Peyer's patch (tissue), 4 donors: ENCODE results near the gene GTF2H1. TPM values are rescaled to one million over a fixed set of nuclear protein-coding genes. Genes with fewer than 3 reads are reported as not detected.

Experiments
- DNase-seq, 3 donors: peaks; one replicate each; pipeline ENCODE4 v3.0.0-alpha.2; 2017 to 2019
- H3K27ac ChIP-seq, 4 donors: fragments of 200-600 bp; sonication (generic); one replicate each; pipeline ENCODE4 v1.5.1; 2016 to 2019
- H3K27me3 ChIP-seq, 2 donors: fragments of 200-600 bp; sonication (generic); one replicate each; pipeline ENCODE4 v1.5.1; 2019
- H3K36me3 ChIP-seq, 3 donors: fragments of 200-600 bp; sonication (generic); one replicate each; pipeline ENCODE4 v1.5.1; 2016 to 2019
- H3K4me1 ChIP-seq, 4 donors: fragments of 200-600 bp; sonication (generic); one replicate each; pipeline ENCODE4 v1.5.1; 2016 to 2019
- H3K4me3 ChIP-seq, 4 donors: fragments of 200-600 bp; sonication (generic); 1 replicate in 3 of 4; 2 replicates in 1 of 4; pipeline ENCODE4 v1.5.1; 2016 to 2019; ENCODE audit warnings: mild to moderate bottlenecking in 1 of 4
- H3K9me3 ChIP-seq, 4 donors: fragments of 200-600 bp; sonication (generic); one replicate each; pipeline ENCODE4 v1.5.1; 2016 to 2019; ENCODE audit warnings: mild to moderate bottlenecking in 1 of 4
- POLR2A ChIP-seq, 2 donors: fragments of 450-650 bp; IDR thresholded peaks; one replicate each; pipeline ENCODE4 v1.5.1; 2017; ENCODE audit warnings: antibody characterized with exemption in 2 of 2, mild to moderate bottlenecking in 2 of 2, moderate library complexity in 2 of 2
- total RNA-seq, 4 donors: library from RNA; depleted of rRNA; stranded (reverse); fragments of >200 nt; gene quantifications; one replicate each; pipeline ENCODE4 v1.1.0, GENCODE V29; 2016
- TF ChIP-seq, protein P1 (sequence below), 6 experiments: fragments of 450-650 bp in 4 of 6; fragments of 200-600 bp in 2 of 6; sonication (generic) in 1 of 6; IDR thresholded peaks; one replicate each; pipeline ENCODE4 v1.5.1; 2017 to 2019; ENCODE audit warnings: antibody characterized with exemption in 6 of 6, mild to moderate bottlenecking in 3 of 6, moderate library complexity in 1 of 6

The GTF2H1 gene
- total RNA-seq, 4 donors from 2014 or later = 57.2 to 69.1 (median 63.7) TPM

DNA sequence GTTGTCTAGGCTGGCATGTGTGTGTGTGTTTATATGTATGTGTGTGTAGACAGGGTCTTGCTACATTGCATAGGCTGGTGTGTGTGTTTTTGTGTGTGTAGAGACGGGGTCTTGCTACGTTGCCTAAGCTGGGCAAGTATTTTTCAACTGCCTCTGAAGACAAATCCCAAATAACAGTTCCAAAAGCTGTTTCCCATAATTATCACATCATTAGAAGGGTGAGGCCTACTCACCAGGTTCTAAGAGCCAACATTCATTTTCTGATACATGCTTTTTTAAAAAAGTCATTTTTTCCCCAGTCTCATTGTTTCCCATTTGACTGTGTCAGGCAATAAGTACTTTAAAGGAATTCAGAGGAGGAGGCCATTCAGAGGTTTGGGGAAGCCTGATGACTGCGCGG is 33.5 kb upstream of the GTF2H1 start:
- no peak for DNase-seq
- Histone ChIP-seq H3K27ac (no peak overlapping the region), H3K4me1 (no peaks in the 10 kb centered on the region), H3K9me3 (no peaks in the 10 kb centered on the region), H3K27me3 (no peaks in the 10 kb centered on the region), H3K36me3 (peaks cover 0 to 72% (median 0%) of the 10 kb centered on the region in 3 donors), H3K4me3 (no peak overlapping the region)
- no peak for TF ChIP-seq POLR2A (IDR thresholded peaks at IDR 0.05)
- TF ChIP-seq, protein P1, sequence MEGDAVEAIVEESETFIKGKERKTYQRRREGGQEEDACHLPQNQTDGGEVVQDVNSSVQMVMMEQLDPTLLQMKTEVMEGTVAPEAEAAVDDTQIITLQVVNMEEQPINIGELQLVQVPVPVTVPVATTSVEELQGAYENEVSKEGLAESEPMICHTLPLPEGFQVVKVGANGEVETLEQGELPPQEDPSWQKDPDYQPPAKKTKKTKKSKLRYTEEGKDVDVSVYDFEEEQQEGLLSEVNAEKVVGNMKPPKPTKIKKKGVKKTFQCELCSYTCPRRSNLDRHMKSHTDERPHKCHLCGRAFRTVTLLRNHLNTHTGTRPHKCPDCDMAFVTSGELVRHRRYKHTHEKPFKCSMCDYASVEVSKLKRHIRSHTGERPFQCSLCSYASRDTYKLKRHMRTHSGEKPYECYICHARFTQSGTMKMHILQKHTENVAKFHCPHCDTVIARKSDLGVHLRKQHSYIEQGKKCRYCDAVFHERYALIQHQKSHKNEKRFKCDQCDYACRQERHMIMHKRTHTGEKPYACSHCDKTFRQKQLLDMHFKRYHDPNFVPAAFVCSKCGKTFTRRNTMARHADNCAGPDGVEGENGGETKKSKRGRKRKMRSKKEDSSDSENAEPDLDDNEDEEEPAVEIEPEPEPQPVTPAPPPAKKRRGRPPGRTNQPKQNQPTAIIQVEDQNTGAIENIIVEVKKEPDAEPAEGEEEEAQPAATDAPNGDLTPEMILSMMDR (IDR thresholded peaks at IDR 0.05) = no peak

DNA sequence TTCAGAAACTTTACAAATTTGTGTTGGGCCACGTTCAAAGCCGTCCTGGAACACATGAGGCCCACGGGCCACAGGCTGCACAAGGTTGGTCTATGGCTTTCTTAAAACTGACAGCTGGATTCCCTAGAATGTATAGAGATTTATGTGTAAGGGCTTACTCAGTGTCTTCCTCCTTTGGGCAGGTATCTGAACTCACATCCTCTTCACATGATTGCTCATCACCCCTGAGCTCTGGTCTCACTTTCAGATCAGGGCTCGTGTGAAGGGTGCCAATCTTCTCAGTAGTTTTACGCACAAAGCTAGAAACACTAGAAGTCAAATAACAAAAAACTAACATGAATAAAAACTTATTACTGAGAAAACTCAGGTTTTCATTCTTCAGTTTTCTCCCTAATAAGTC is 27.5 kb upstream of the GTF2H1 start:
- Histone ChIP-seq H3K4me1 (no peaks in the 10 kb centered on the region), H3K27me3 (no peaks in the 10 kb centered on the region), H3K27ac (no peak overlapping the region), H3K36me3 (peaks cover 0 to 83% (median 0%) of the 10 kb centered on the region in 3 donors), H3K9me3 (no peaks in the 10 kb centered on the region), H3K4me3 (no peak overlapping the region)
- no peak for DNase-seq
- TF ChIP-seq POLR2A (IDR thresholded peaks at IDR 0.05) = no peak
- TF ChIP-seq, protein P1 (IDR thresholded peaks at IDR 0.05) = no peak

GRCh38 chr11:18295316-18295715 is 27.1 kb upstream of the GTF2H1 start:
- H3K36me3 ChIP-seq = peaks cover 0 to 86% (median 0%) of the 10 kb centered on the region in 3 donors
- TF ChIP-seq, protein P1 (IDR thresholded peaks at IDR 0.05) = no peak
- TF ChIP-seq POLR2A (IDR thresholded peaks at IDR 0.05) = no peak

DNA sequence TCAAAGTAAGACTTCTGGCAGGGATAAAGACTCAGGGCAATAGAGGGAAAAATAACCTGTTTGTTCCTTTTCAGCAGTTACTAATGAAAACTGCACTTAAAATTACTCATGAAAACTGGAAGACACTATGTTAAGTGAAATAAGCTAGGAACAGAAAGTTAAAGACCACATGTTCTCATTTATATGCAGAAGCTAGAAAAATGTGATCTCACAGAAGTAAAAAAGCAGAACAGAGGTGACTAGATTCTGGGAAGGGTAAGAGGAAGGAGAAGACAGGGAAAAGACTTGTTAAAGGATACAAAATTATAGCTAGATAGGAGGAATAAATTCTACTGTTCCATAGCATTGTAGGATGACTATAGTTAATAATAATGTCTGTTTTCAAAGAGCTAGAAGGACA is 22.6 kb upstream of the GTF2H1 start:
- Histone ChIP-seq H3K27ac (no peak overlapping the region), H3K4me3 (no peak overlapping the region), H3K36me3 (peaks cover 0 to 71% (median 0%) of the 10 kb centered on the region in 3 donors), H3K27me3 (no peaks in the 10 kb centered on the region), H3K9me3 (no peaks in the 10 kb centered on the region), H3K4me1 (no peaks in the 10 kb centered on the region)
- TF ChIP-seq, protein P1 (IDR thresholded peaks at IDR 0.05) = no peak
- TF ChIP-seq POLR2A (IDR thresholded peaks at IDR 0.05) = no peak
- no peak for DNase-seq

More at GRCh38 chr11:18295316-18295715, 27.1 kb upstream of the GTF2H1 start:
- no peaks in the 10 kb centered on the region for H3K4me1 ChIP-seq
- no peaks in the 10 kb centered on the region for H3K9me3 ChIP-seq
- DNase-seq = no peak
- no peak overlapping the region for H3K4me3 ChIP-seq
- H3K27me3 ChIP-seq = no peaks in the 10 kb centered on the region
- no peak overlapping the region for H3K27ac ChIP-seq

DNA sequence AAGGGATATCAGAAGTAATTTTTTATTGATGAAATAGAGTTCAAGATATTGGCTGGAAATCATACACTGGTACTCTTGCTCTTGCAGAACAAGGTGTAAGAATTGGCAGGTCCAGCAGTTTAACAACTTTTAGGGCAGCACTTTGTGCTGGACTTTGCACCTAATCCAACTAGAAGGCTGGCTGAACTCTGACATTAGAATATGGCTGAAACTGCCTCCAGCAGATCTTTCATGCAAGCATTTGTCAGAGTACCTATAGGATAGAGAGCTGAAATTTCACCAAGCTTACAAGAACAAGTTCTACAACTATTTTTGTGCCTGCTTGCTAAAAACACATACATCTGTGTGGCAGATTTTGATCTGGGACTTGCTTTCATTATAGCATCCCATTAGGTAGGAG is 17.6 kb upstream of the GTF2H1 start:
- H3K9me3 ChIP-seq = no peaks in the 10 kb centered on the region
- TF ChIP-seq, protein P1 (IDR thresholded peaks at IDR 0.05) = no peak
- TF ChIP-seq POLR2A (IDR thresholded peaks at IDR 0.05) = no peak
- H3K27ac ChIP-seq = peak overlapping the region in 1 of 4 donors; percentile 65
- H3K27me3 ChIP-seq = no peaks in the 10 kb centered on the region
- no peak overlapping the region for H3K4me3 ChIP-seq
- H3K4me1 ChIP-seq = peaks cover 0 to 6% (median 0%) of the 10 kb centered on the region in 4 donors
- peaks cover 0 to 65% (median 4%) of the 10 kb centered on the region in 3 donors for H3K36me3 ChIP-seq
- DNase-seq = peak in 1 of 3 donors; percentile 77
